HepG2 (cell line): Measurements from ENCODE around the gene FAF2. TPM values are rescaled to one million over a fixed set of nuclear protein-coding genes. Genes with fewer than 3 reads are reported as not detected.
A peak's percentile ranks its signal among the peaks of the same experiment; 100 is the strongest.

Experiments used
- EP300 ChIP-seq, 3 experiments: sonication (generic) in 1 of 3; formaldehyde crosslinking in 1 of 3; IDR thresholded peaks; 2 replicates each; pipeline versions ENCODE4 v1.5.1 to v1.6.1; 2011 to 2020; ENCODE audit warnings: low read depth in 2 of 3, low read length in 2 of 3, borderline replicate concordance in 1 of 3, improper control_type of control experiment in 1 of 3, mild to moderate bottlenecking in 1 of 3, missing genetic modification reagents in 1 of 3, moderate library complexity in 1 of 3
- FOSL2 ChIP-seq: sonication (generic); formaldehyde crosslinking; IDR thresholded peaks from 2 replicates; pipeline ENCODE4 v1.4.0; 2020; ENCODE audit warnings: missing genetic modification reagents
- FOXP1 ChIP-seq, 2 experiments: fragments of 450-650 bp in 1 of 2; IDR thresholded peaks; 2 replicates each; pipeline ENCODE4 v1.6.1; 2017 to 2018; ENCODE audit warnings: antibody characterized with exemption in 1 of 2
- GATAD2A ChIP-seq: IDR thresholded peaks from 2 replicates; pipeline ENCODE4 v1.6.1; 2016
- HOXA9 ChIP-seq: sonication (generic); formaldehyde crosslinking; IDR thresholded peaks from 2 replicates; pipeline ENCODE4 v1.8.1; 2022; ENCODE audit warnings: missing genetic modification reagents, mild to moderate bottlenecking, moderate library complexity, borderline replicate concordance
- IRX3 ChIP-seq: sonication (generic); formaldehyde crosslinking; IDR thresholded peaks from 2 replicates; pipeline ENCODE4 v1.8.1; 2023; ENCODE audit warnings: mild to moderate bottlenecking, low read depth, missing genetic modification reagents, borderline replicate concordance
- POLR2G ChIP-seq: fragments of 200-400 bp; formaldehyde crosslinking; IDR thresholded peaks from 2 replicates; pipeline ENCODE4 v1.6.1; 2018; ENCODE audit warnings: mild to moderate bottlenecking, low read depth, low read length, moderate library complexity
- SALL2 ChIP-seq: sonication (generic); formaldehyde crosslinking; IDR thresholded peaks from 2 replicates; pipeline ENCODE4 v1.8.1; 2023; ENCODE audit warnings: mild to moderate bottlenecking, missing genetic modification reagents, inconsistent platforms
- TEAD2 ChIP-seq: sonication (generic); formaldehyde crosslinking; IDR thresholded peaks from 2 replicates; pipeline ENCODE4 v1.9.0; 2021; ENCODE audit warnings: missing genetic modification reagents
- ZBTB7A ChIP-seq: sonication (generic); formaldehyde crosslinking; IDR thresholded peaks from 2 replicates; pipeline ENCODE4 v1.8.0; 2022; ENCODE audit warnings: mild to moderate bottlenecking, missing genetic modification reagents
- ZFX ChIP-seq: sonication (generic); formaldehyde crosslinking; IDR thresholded peaks from 2 replicates; pipeline ENCODE4 v1.4.0; 2020; ENCODE audit warnings: mild to moderate bottlenecking, low read depth, missing genetic modification reagents, moderate library complexity
- ZMYM3 ChIP-seq: sonication (generic); formaldehyde crosslinking; IDR thresholded peaks from 2 replicates; pipeline ENCODE4 v1.5.1; 2020; ENCODE audit warnings: mild to moderate bottlenecking, missing genetic modification reagents
- ZNF12 ChIP-seq: sonication (generic); formaldehyde crosslinking; IDR thresholded peaks from 2 replicates; pipeline ENCODE4 v1.5.0; 2020; ENCODE audit warnings: missing genetic modification reagents
- polyA plus RNA-seq, 8 experiments: library from polyadenylated mRNA; depleted of rRNA in 3 of 8; stranded (reverse) in 7 of 8; unstranded in 1 of 8; fragments of >200 nt; fragmentation: Illumina TruSeq in 4 of 8; extraction: Trizol in 4 of 8; gene quantifications; 2 replicates each; pipeline versions ENCODE4 v1.2.1 to v1.2.3, GENCODE V29; 2011 to 2016; ENCODE audit warnings: low read depth in 4 of 8, missing spikeins in 1 of 8, mixed read lengths in 1 of 8; ENCODE audit not compliant: insufficient read depth in 1 of 8
- total RNA-seq, 5 experiments: library from RNA; depleted of rRNA; stranded (reverse); fragments of >200 nt; fragmentation: Illumina TruSeq; extraction: Trizol; gene quantifications; 2 replicates each; pipeline ENCODE4 v1.2.3, GENCODE V29; 2016; ENCODE audit warnings: low read depth in 1 of 5
- TF ChIP-seq, protein P1 (sequence below): sonication (generic); formaldehyde crosslinking; IDR thresholded peaks from 2 replicates; pipeline ENCODE4 v1.8.1; 2023; ENCODE audit warnings: mild to moderate bottlenecking, moderate library complexity, missing genetic modification reagents
- TF ChIP-seq, protein P2 (sequence below): sonication (generic); formaldehyde crosslinking; conservative IDR thresholded peaks from 2 replicates; pipeline ENCODE4 v1.8.0; 2022; ENCODE audit warnings: mild to moderate bottlenecking, moderate library complexity, missing genetic modification reagents
- TF ChIP-seq, protein P3 (sequence below): sonication (generic); formaldehyde crosslinking; IDR thresholded peaks from 2 replicates; pipeline ENCODE4 v1.4.0; 2020; ENCODE audit warnings: mild to moderate bottlenecking, missing genetic modification reagents, borderline replicate concordance
- TF ChIP-seq, protein P4 (sequence below): sonication (generic); formaldehyde crosslinking; IDR thresholded peaks from 2 replicates; pipeline ENCODE4 v1.4.0; 2020; ENCODE audit warnings: missing genetic modification reagents

Gene FAF2
- total and polyA plus RNA-seq, 2 of the 13 experiments (the other 11 are each of a cell fraction or from before 2014, with no cell fraction given), result 27.8 to 34.3 TPM

DNA sequence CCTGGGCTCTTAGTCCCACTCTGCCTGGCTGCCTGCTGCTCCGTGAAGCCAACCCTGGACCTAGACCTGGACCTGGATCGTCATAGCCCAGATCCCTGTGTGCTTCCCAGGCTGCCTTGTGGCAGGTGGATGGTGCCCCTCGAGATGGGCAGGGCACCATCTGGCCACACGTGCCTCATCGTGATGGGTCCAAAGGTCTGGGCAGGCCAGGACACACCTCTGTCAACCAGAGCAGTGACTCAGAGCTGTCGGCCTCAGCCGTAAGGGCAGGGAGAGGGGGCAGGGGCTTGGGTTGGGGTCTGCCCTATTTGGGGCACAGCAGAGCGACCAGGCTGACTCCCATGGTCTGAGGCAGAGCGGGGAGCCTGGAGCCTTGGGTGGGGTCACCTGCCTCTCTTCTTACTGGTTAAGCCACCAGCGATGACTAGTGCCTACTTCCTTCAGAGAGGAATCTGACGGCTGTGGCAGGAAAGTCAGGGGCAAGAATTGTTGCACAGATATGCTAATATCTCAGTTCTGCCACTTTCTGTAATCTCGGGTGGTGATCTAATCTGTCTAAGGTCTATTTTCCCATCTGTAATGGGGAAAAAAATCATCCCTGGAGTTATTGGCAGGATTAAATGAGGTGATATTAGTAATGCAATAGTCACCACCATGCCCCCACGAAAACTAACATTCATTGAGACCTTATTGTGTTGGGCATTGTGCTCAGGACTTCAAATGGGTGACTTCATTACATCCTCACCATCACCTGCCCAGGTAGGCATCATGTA lies 97.7 kb downstream of the FAF2 start (continued):
- no peak for TF ChIP-seq TEAD2 (CRISPR knock-in tag)
- peak; percentile 71; the same call in 1 of the 2 replicates for TF ChIP-seq ZBTB7A
- TF ChIP-seq HOXA9, result no peak
- no peak for TF ChIP-seq SALL2
- TF ChIP-seq, protein P1, sequence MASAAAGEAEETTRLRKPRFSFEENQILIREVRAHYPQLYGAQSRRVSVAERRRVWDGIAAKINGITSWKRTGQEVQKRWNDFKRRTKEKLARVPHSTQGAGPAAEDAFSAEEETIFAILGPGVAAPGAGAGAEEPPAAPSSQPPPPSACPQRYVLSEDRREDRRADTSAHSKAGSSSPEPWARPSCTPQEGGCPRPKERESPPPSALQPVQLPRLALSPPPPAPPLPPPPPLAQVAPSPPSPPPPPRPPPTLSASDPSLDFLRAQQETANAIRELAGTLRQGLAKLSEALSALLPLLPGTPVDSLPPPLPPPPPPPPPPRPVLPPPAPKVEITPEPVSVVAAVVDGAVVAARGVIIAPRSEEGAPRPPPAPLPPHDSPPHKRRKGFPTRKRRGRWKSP (CRISPR knock-in tag), result 0 out of 2 replicates have a peak, but pooled peaks have one; percentile 45
- TF ChIP-seq ZMYM3, result 0 out of 2 replicates have a peak, but pooled peaks have one; percentile 34
- no peak for TF ChIP-seq FOXP1 (IDR thresholded peaks at IDR 0.05)
- 0 out of 2 replicates have a peak, but pooled peaks have one; percentile 8 for TF ChIP-seq FOXP1 (CRISPR knock-in tag; IDR thresholded peaks at IDR 0.05)
- no peak for TF ChIP-seq IRX3 (CRISPR knock-in tag)
- TF ChIP-seq ZNF12, result 0 out of 2 replicates have a peak, but pooled peaks have one; percentile 23
- TF ChIP-seq EP300 (IDR thresholded peaks at IDR 0.05; ENCODE audit: low read depth in 2 of 2, low read length in 2 of 2), result no peak
- peak; percentile 46; the same call in 1 of the 2 replicates for TF ChIP-seq EP300 (CRISPR knock-in tag; IDR thresholded peaks at IDR 0.05; ENCODE audit: borderline replicate concordance)
- TF ChIP-seq ZFX (CRISPR knock-in tag), result peak; percentile 75
- TF ChIP-seq, protein P2, sequence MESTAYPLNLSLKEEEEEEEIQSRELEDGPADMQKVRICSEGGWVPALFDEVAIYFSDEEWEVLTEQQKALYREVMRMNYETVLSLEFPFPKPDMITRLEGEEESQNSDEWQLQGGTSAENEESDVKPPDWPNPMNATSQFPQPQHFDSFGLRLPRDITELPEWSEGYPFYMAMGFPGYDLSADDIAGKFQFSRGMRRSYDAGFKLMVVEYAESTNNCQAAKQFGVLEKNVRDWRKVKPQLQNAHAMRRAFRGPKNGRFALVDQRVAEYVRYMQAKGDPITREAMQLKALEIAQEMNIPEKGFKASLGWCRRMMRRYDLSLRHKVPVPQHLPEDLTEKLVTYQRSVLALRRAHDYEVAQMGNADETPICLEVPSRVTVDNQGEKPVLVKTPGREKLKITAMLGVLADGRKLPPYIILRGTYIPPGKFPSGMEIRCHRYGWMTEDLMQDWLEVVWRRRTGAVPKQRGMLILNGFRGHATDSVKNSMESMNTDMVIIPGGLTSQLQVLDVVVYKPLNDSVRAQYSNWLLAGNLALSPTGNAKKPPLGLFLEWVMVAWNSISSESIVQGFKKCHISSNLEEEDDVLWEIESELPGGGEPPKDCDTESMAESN (CRISPR knock-in tag), result 0 out of 2 replicates have a peak, but pooled peaks have one; percentile 46
- TF ChIP-seq, protein P3, sequence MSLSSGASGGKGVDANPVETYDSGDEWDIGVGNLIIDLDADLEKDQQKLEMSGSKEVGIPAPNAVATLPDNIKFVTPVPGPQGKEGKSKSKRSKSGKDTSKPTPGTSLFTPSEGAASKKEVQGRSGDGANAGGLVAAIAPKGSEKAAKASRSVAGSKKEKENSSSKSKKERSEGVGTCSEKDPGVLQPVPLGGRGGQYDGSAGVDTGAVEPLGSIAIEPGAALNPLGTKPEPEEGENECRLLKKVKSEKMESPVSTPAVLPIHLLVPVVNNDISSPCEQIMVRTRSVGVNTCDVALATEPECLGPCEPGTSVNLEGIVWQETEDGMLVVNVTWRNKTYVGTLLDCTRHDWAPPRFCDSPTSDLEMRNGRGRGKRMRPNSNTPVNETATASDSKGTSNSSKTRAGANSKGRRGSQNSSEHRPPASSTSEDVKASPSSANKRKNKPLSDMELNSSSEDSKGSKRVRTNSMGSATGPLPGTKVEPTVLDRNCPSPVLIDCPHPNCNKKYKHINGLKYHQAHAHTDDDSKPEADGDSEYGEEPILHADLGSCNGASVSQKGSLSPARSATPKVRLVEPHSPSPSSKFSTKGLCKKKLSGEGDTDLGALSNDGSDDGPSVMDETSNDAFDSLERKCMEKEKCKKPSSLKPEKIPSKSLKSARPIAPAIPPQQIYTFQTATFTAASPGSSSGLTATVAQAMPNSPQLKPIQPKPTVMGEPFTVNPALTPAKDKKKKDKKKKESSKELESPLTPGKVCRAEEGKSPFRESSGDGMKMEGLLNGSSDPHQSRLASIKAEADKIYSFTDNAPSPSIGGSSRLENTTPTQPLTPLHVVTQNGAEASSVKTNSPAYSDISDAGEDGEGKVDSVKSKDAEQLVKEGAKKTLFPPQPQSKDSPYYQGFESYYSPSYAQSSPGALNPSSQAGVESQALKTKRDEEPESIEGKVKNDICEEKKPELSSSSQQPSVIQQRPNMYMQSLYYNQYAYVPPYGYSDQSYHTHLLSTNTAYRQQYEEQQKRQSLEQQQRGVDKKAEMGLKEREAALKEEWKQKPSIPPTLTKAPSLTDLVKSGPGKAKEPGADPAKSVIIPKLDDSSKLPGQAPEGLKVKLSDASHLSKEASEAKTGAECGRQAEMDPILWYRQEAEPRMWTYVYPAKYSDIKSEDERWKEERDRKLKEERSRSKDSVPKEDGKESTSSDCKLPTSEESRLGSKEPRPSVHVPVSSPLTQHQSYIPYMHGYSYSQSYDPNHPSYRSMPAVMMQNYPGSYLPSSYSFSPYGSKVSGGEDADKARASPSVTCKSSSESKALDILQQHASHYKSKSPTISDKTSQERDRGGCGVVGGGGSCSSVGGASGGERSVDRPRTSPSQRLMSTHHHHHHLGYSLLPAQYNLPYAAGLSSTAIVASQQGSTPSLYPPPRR, result peak; percentile 38; the same call in 1 of the 2 replicates
- peak; percentile 95 for TF ChIP-seq FOSL2
- peak; percentile 79 for TF ChIP-seq GATAD2A (CRISPR knock-in tag)
- TF ChIP-seq, protein P4, sequence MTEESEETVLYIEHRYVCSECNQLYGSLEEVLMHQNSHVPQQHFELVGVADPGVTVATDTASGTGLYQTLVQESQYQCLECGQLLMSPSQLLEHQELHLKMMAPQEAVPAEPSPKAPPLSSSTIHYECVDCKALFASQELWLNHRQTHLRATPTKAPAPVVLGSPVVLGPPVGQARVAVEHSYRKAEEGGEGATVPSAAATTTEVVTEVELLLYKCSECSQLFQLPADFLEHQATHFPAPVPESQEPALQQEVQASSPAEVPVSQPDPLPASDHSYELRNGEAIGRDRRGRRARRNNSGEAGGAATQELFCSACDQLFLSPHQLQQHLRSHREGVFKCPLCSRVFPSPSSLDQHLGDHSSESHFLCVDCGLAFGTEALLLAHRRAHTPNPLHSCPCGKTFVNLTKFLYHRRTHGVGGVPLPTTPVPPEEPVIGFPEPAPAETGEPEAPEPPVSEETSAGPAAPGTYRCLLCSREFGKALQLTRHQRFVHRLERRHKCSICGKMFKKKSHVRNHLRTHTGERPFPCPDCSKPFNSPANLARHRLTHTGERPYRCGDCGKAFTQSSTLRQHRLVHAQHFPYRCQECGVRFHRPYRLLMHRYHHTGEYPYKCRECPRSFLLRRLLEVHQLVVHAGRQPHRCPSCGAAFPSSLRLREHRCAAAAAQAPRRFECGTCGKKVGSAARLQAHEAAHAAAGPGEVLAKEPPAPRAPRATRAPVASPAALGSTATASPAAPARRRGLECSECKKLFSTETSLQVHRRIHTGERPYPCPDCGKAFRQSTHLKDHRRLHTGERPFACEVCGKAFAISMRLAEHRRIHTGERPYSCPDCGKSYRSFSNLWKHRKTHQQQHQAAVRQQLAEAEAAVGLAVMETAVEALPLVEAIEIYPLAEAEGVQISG (CRISPR knock-in tag), result peak; percentile 41; the same call in 1 of the 2 replicates
- TF ChIP-seq POLR2G, result peak; percentile 23; the same call in 1 of the 2 replicates
